SK-N-SH (cell line): Measurements from ENCODE around the gene ALDH3A2. TPM values are rescaled to one million over a fixed set of nuclear protein-coding genes. Genes with fewer than 3 reads are reported as not detected.

Experiments used
- CTCF ChIA-PET: fragments of 300-600, 350-600 bp; formaldehyde crosslinking; extraction: SDS; loops from one replicate; lab custom pipeline; 2021; lab: Yijun Ruan, JAX
- POLR2A ChIA-PET: fragments of 350-600 bp; sonication (Branson Sonifier 250); formaldehyde crosslinking; extraction: SDS; loops from one replicate; lab custom pipeline; 2020; ENCODE audit warnings: antibody characterized with exemption, inconsistent platforms; lab: Yijun Ruan, JAX
- DNase-seq: peaks from one replicate; pipeline ENCODE4 v3.0.0; 2012
- H2AFZ ChIP-seq: fragments of 200-600 bp; sonication (generic); 2 replicates; pipeline ENCODE4 v1.8.1; 2016; ENCODE audit warnings: antibody characterized with exemption, mild to moderate bottlenecking, low read depth
- H3F3A ChIP-seq: fragments of 200-600 bp; sonication (generic); replicated peaks from 2 replicates; pipeline ENCODE3; 2016; ENCODE audit warnings: antibody characterized with exemption, mild to moderate bottlenecking; ENCODE audit not compliant: insufficient read depth
- H3K27ac ChIP-seq, 2 experiments: fragments of 200-500 bp in 1 of 2; fragments of 200-600 bp in 1 of 2; sonication (Bioruptor generic) in 1 of 2; sonication (generic), shearing (Covaris generic) in 1 of 2; 2 replicates each; pipeline versions ENCODE4 v1.5.1 to v1.6.1; 2014 to 2016; ENCODE audit warnings: low read depth in 2 of 2, inconsistent platforms in 1 of 2, low read length in 1 of 2, mild to moderate bottlenecking in 1 of 2, mixed read lengths in 1 of 2
- H3K27me3 ChIP-seq: fragments of 200-600 bp; sonication (generic), shearing (Covaris generic); 2 replicates; pipeline ENCODE4 v1.6.1; 2016; ENCODE audit warnings: mixed run types; ENCODE audit not compliant: insufficient read depth
- H3K36me3 ChIP-seq, 2 experiments: fragments of 200-500 bp in 1 of 2; fragments of 200-600 bp in 1 of 2; sonication (Bioruptor generic) in 1 of 2; sonication (generic) in 1 of 2; replicated peaks in 1 of 2; 2 replicates each; pipeline versions ENCODE3 to v1.5.1; 2014 to 2016; ENCODE audit warnings: low read length in 1 of 2, mild to moderate bottlenecking in 1 of 2; ENCODE audit not compliant: insufficient read depth in 2 of 2, control insufficient read depth in 1 of 2
- H3K4me1 ChIP-seq, 2 experiments: fragments of 200-500 bp in 1 of 2; fragments of 200-600 bp in 1 of 2; sonication (Bioruptor generic) in 1 of 2; sonication (generic), shearing (Covaris generic) in 1 of 2; 2 replicates each; pipeline versions ENCODE4 v1.5.1 to v1.6.1; 2014 to 2016; ENCODE audit warnings: low read depth in 1 of 2, low read length in 1 of 2, mixed run types in 1 of 2; ENCODE audit not compliant: insufficient read depth in 2 of 2, control insufficient read depth in 1 of 2
- H3K4me2 ChIP-seq: fragments of 200-600 bp; sonication (generic), shearing (Covaris generic); 2 replicates; pipeline ENCODE4 v1.6.1; 2017; ENCODE audit warnings: mixed run types
- H3K4me3 ChIP-seq, 2 experiments: fragments of 200-500 bp in 1 of 2; fragments of 200-600 bp in 1 of 2; sonication (Bioruptor generic) in 1 of 2; sonication (generic), shearing (Covaris generic) in 1 of 2; 2 replicates each; pipeline versions ENCODE4 v1.5.1 to v1.8.1; 2014 to 2016; ENCODE audit warnings: low read depth in 2 of 2, inconsistent platforms in 1 of 2, low read length in 1 of 2, mild to moderate bottlenecking in 1 of 2, mixed read lengths in 1 of 2, moderate library complexity in 1 of 2
- H3K79me2 ChIP-seq: fragments of 200-600 bp; sonication (generic); 2 replicates; pipeline ENCODE4 v1.8.1; 2017; ENCODE audit warnings: mild to moderate bottlenecking; ENCODE audit not compliant: insufficient read depth
- H3K9ac ChIP-seq: fragments of 200-600 bp; sonication (generic); 2 replicates; pipeline ENCODE4 v1.6.1; 2017; ENCODE audit warnings: mixed run types
- H3K9me2 ChIP-seq: fragments of 200-600 bp; sonication (generic); 2 replicates; pipeline ENCODE4 v1.6.1; 2017; ENCODE audit warnings: mixed run types
- H3K9me3 ChIP-seq: fragments of 200-600 bp; sonication (generic); 2 replicates; pipeline ENCODE4 v1.6.1; 2017; ENCODE audit warnings: mixed run types, mild to moderate bottlenecking, moderate library complexity
- H4K20me1 ChIP-seq: fragments of 200-600 bp; sonication (generic); 2 replicates; pipeline ENCODE4 v1.6.1; 2017; ENCODE audit warnings: mild to moderate bottlenecking, mixed run types; ENCODE audit not compliant: insufficient read depth
- FOXJ3 ChIP-seq: sonication (generic); formaldehyde crosslinking; IDR thresholded peaks from 2 replicates; pipeline ENCODE4 v1.5.1; 2020; ENCODE audit warnings: mild to moderate bottlenecking, missing genetic modification reagents
- FOXM1 ChIP-seq: IDR thresholded peaks from 2 replicates; pipeline ENCODE4 v1.4.0; 2012; ENCODE audit warnings: low read depth, mild to moderate bottlenecking
- GATA2 ChIP-seq: sonication (generic); formaldehyde crosslinking; IDR thresholded peaks from 2 replicates; pipeline ENCODE4 v1.5.0; 2020; ENCODE audit warnings: mild to moderate bottlenecking, missing genetic modification reagents
- MEF2A ChIP-seq: IDR thresholded peaks from 2 replicates; pipeline ENCODE4 v1.4.0; 2012; ENCODE audit warnings: low read depth, borderline replicate concordance
- RXRA ChIP-seq: IDR thresholded peaks from 2 replicates; pipeline ENCODE4 v1.4.0; 2012; ENCODE audit warnings: low read depth, mild to moderate bottlenecking, borderline replicate concordance
- SIN3A ChIP-seq: IDR thresholded peaks from 2 replicates; pipeline ENCODE4 v1.6.1; 2012; ENCODE audit warnings: low read depth, mild to moderate bottlenecking, low read length, moderate library complexity, borderline replicate concordance
- SMC3 ChIP-seq: IDR thresholded peaks from 2 replicates; pipeline ENCODE4 v1.6.1; 2012; ENCODE audit warnings: low read depth, low read length, improper control_type of control experiment
- TAF1 ChIP-seq: IDR thresholded peaks from 2 replicates; pipeline ENCODE4 v1.6.1; 2012; ENCODE audit warnings: low read depth, mild to moderate bottlenecking, low read length, moderate library complexity, borderline replicate concordance
- TEAD4 ChIP-seq: IDR thresholded peaks from 2 replicates; pipeline ENCODE4 v1.4.0; 2012; ENCODE audit warnings: mild to moderate bottlenecking, borderline replicate concordance; ENCODE audit not compliant: insufficient read depth
- YY1 ChIP-seq: IDR thresholded peaks from 2 replicates; pipeline ENCODE4 v1.4.0; 2012; ENCODE audit warnings: low read depth, mild to moderate bottlenecking
- WGBS: methylation state at CpG from one replicate; pipeline ENCODE4 v1.1.6; 2017; ENCODE audit warnings: low lambda C conversion rate; 5-methylcytosine and 5-hydroxymethylcytosine counted together
- polyA plus RNA-seq, 3 experiments: library from polyadenylated mRNA; depleted of rRNA; stranded (reverse); fragments of >200 nt; gene quantifications; 2 replicates each; pipeline ENCODE4 v1.2.3, GENCODE V29; 2012
- TF ChIP-seq, protein P1 (sequence below): IDR thresholded peaks from 2 replicates; pipeline ENCODE4 v1.4.0; 2012; ENCODE audit warnings: low read depth, borderline replicate concordance
- TF ChIP-seq, protein P2 (sequence below): fragments of 150-350 bp; IDR thresholded peaks from 2 replicates; pipeline ENCODE4 v1.6.1; 2016; ENCODE audit warnings: mild to moderate bottlenecking, low read depth, low read length
- TF ChIP-seq, protein P3 (sequence below): fragments of 200-600 bp; sonication (generic); IDR thresholded peaks from 2 replicates; pipeline ENCODE4 v1.6.1; 2017; ENCODE audit warnings: antibody characterized with exemption, mild to moderate bottlenecking, moderate library complexity

Gene ALDH3A2
- polyA plus RNA-seq, 1 of the 3 experiments (the other 2 are of a cell fraction) = 16.6 TPM

DNA sequence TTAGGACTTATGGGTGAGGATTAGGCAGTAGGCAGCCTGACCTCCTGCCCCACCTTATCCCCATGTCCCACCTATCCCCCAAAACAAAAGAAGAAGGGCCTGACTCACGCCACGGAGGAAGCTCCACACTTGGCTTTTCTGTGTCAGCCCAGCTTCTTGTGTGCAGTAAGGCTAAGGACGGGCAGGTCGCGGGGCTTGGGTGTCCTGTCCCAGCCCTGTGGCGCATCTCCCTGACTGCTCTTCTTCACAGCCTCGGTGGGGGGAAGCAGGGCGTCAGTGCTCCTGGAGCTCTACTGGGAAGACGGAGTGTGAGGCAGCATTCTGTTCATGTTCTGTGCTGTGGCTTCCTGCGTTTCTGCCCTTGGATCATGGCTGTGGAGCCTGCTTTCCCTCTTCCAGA is 34.6 kb upstream of the ALDH3A2 start:
- Histone ChIP-seq H3K27ac (no peak overlapping the region), H3F3A (peaks cover 3% of the 10 kb centered on the region), H3K4me2 (no peak overlapping the region), H3K79me2 (no peaks in the 10 kb centered on the region), H3K9me3 (peaks cover 6% of the 10 kb centered on the region; the same call in 1 of the 2 replicates), H2AFZ (no peak overlapping the region), H3K27me3 (no peaks in the 10 kb centered on the region), H3K36me3 (no peaks in the 10 kb centered on the region), H3K9me2 (no peaks in the 10 kb centered on the region), H3K4me3 (no peak overlapping the region), H4K20me1 (no peaks in the 10 kb centered on the region), H3K4me1 (no peaks in the 10 kb centered on the region), H3K9ac (no peak overlapping the region)
- POLR2A ChIA-PET = no interaction called here
- TF ChIP-seq FOXM1 (no peak), MEF2A (no peak), FOXJ3 (CRISPR knock-in tag) (no peak), SIN3A (no peak), TEAD4 (no peak), GATA2 (no peak), RXRA (no peak), SMC3 (no peak), YY1 (no peak)
- TF ChIP-seq, protein P1, sequence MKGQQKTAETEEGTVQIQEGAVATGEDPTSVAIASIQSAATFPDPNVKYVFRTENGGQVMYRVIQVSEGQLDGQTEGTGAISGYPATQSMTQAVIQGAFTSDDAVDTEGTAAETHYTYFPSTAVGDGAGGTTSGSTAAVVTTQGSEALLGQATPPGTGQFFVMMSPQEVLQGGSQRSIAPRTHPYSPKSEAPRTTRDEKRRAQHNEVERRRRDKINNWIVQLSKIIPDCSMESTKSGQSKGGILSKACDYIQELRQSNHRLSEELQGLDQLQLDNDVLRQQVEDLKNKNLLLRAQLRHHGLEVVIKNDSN = no peak
- TF ChIP-seq, protein P2, sequence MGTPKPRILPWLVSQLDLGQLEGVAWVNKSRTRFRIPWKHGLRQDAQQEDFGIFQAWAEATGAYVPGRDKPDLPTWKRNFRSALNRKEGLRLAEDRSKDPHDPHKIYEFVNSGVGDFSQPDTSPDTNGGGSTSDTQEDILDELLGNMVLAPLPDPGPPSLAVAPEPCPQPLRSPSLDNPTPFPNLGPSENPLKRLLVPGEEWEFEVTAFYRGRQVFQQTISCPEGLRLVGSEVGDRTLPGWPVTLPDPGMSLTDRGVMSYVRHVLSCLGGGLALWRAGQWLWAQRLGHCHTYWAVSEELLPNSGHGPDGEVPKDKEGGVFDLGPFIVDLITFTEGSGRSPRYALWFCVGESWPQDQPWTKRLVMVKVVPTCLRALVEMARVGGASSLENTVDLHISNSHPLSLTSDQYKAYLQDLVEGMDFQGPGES = no peak
- DNase-seq = no peak
- whole genome bisulfite sequencing = 89% methylated on average over 10 of the region's 10 CpGs
- CTCF ChIA-PET = interaction anchor here (0.6 to 0.8 kb wide), 3 partner anchors 8 to 251 kb away, joined by 3 to 4 read pairs (median 3); no protein-coding TSS in a partner anchor

DNA sequence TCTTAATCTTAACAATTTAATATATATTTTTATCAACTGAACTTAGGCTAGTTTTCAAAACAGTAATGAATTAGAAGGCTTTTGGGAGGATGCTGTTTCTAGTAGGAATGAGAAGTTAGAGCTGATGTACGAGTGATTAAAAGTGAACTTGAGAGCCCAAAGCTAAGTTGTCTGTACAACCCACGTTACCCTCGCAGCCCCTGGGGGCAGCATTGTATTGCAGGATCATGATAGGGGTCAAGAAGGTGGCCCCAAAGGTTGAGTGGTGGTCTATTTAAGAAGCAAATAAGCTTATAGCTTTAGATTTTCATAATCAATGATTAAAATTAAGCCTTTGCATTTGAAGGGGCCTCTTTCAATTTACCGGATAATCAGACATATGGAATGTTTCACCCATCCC is 33.7 kb upstream of the ALDH3A2 start:
- no peaks in the 10 kb centered on the region for H3K4me1 ChIP-seq
- ChIA-PET POLR2A (no interaction called here), CTCF (interaction anchor here (0.8 to 1.1 kb wide), 4 partner anchors 17 to 256 kb away, joined by 3 to 4 read pairs (median 3); no protein-coding TSS in a partner anchor)
- DNase-seq = no peak
- H2AFZ ChIP-seq = no peak overlapping the region
- no peak overlapping the region for H3K4me2 ChIP-seq
- H3K9me2 ChIP-seq = no peaks in the 10 kb centered on the region
- peaks cover 3% of the 10 kb centered on the region for H3F3A ChIP-seq
- peaks cover 6% of the 10 kb centered on the region; the same call in 1 of the 2 replicates for H3K9me3 ChIP-seq
- H3K9ac ChIP-seq = no peak overlapping the region
- H3K4me3 ChIP-seq = no peak overlapping the region
- TF ChIP-seq, protein P3, sequence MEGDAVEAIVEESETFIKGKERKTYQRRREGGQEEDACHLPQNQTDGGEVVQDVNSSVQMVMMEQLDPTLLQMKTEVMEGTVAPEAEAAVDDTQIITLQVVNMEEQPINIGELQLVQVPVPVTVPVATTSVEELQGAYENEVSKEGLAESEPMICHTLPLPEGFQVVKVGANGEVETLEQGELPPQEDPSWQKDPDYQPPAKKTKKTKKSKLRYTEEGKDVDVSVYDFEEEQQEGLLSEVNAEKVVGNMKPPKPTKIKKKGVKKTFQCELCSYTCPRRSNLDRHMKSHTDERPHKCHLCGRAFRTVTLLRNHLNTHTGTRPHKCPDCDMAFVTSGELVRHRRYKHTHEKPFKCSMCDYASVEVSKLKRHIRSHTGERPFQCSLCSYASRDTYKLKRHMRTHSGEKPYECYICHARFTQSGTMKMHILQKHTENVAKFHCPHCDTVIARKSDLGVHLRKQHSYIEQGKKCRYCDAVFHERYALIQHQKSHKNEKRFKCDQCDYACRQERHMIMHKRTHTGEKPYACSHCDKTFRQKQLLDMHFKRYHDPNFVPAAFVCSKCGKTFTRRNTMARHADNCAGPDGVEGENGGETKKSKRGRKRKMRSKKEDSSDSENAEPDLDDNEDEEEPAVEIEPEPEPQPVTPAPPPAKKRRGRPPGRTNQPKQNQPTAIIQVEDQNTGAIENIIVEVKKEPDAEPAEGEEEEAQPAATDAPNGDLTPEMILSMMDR = peak; percentile 20
- no peak for TF ChIP-seq TAF1
- no peak overlapping the region for H3K27ac ChIP-seq
- H4K20me1 ChIP-seq = no peaks in the 10 kb centered on the region
- 91% methylated on average over 4 of the region's 4 CpGs for WGBS
- H3K36me3 ChIP-seq = no peaks in the 10 kb centered on the region
- no peaks in the 10 kb centered on the region for H3K27me3 ChIP-seq
- H3K79me2 ChIP-seq = no peaks in the 10 kb centered on the region
